Measurements from ENCODE around the gene SPRYD7. TPM values are rescaled to one million over a fixed set of nuclear protein-coding genes. Genes with fewer than 3 reads are reported as not detected.

Gene SPRYD7, protein sequence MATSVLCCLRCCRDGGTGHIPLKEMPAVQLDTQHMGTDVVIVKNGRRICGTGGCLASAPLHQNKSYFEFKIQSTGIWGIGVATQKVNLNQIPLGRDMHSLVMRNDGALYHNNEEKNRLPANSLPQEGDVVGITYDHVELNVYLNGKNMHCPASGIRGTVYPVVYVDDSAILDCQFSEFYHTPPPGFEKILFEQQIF
- polyA plus RNA-seq (2012; ENCODE audit: insufficient read depth, insufficient read length, low read depth), result 13.0 TPM

DNA sequence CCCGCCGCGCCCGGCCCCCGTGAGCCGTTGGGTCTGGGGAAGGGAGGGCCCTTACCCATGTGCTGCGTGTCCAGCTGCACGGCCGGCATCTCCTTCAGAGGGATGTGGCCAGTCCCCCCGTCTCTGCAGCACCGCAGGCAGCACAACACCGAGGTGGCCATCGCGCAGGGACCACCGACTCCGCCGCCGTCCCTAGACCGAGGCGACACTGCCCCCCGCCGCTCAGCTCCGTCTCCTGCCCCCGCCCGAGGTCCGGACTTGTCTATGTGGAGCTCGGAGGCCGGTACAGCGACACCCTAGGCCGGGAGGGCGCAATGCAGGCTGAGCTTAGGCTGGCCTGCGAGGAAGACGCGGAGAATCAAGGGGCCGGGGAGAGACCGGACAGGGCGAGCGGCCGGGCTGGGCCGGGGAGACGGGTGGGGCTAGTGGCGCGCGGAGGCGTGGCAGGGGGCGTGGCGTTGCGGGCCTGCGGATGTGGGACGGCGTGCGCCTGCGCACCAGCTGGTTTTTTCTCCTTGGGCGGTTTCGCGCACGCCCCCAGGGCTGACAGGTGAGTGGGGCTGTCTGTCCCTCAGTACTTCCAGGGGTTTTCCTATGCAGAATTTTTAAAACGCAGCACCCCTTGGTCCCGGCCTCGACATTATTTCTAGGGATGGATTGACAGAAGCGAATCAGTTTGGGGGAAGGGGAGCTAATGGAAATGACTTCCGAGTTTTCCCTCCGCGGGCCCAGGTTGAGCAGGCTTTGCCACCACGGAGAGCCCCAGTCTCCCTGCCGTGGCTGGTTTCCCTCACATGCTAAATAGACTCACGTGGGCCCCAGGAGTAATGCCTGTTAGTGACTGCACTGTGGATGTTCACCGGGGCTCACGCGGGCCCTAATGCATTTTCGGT, at the start of gene SPRYD7:
Gene SPRYD7 (minus strand): TSS at position 266 of the 893 bp plus-strand sequence. CDS start 105 bp downstream, at position 161.
- no peaks in the 10 kb centered on the region for H3K9me3 ChIP-seq
- H3K36me3 ChIP-seq, result no peaks in the 10 kb centered on the region
- peak; percentile 99 for DNase-seq
- H3K4me1 ChIP-seq, result 0 out of 2 replicates have a peak, but pooled peaks cover 3% of the 10 kb centered on the region
- TF ChIP-seq, protein P1, sequence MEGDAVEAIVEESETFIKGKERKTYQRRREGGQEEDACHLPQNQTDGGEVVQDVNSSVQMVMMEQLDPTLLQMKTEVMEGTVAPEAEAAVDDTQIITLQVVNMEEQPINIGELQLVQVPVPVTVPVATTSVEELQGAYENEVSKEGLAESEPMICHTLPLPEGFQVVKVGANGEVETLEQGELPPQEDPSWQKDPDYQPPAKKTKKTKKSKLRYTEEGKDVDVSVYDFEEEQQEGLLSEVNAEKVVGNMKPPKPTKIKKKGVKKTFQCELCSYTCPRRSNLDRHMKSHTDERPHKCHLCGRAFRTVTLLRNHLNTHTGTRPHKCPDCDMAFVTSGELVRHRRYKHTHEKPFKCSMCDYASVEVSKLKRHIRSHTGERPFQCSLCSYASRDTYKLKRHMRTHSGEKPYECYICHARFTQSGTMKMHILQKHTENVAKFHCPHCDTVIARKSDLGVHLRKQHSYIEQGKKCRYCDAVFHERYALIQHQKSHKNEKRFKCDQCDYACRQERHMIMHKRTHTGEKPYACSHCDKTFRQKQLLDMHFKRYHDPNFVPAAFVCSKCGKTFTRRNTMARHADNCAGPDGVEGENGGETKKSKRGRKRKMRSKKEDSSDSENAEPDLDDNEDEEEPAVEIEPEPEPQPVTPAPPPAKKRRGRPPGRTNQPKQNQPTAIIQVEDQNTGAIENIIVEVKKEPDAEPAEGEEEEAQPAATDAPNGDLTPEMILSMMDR (IDR thresholded peaks at IDR 0.05; ENCODE audit: low read depth, low read length), result peak; percentile 82
- peaks cover 6% of the 10 kb centered on the region for H3K27me3 ChIP-seq
- H3K4me3 ChIP-seq (ENCODE audit: low read depth, low read length), result peak within 1 kb of the TSS; percentile 92

DNA sequence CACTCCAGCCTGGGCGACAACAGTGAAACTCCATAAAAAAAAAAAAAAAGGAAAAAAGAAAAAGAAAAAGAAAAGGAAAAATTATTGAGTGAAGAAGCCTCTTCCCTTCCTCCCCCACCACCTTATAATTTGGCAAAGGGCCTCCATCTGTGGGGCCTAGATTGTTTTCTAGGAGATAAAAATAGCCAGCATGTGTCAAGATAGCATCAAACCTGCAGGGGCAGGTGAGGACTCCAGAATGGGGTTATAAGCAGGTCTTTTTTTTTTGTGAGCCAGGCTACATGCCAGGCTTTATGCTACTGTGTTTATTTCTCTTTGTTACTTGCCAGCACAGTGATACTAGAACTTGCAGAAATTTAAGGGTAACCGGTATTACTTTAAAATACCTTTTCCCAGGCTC, 49.0 kb upstream of the SPRYD7 start:
- DNase-seq, result no peak
- Histone ChIP-seq H3K36me3 (no peaks in the 10 kb centered on the region), H3K9me3 (no peaks in the 10 kb centered on the region), H3K27me3 (no peaks in the 10 kb centered on the region), H3K4me1 (no peaks in the 10 kb centered on the region), H3K4me3 (ENCODE audit: low read depth, low read length) (no peak overlapping the region)
- TF ChIP-seq, protein P1 (IDR thresholded peaks at IDR 0.05; ENCODE audit: low read depth, low read length), result no peak

DNA sequence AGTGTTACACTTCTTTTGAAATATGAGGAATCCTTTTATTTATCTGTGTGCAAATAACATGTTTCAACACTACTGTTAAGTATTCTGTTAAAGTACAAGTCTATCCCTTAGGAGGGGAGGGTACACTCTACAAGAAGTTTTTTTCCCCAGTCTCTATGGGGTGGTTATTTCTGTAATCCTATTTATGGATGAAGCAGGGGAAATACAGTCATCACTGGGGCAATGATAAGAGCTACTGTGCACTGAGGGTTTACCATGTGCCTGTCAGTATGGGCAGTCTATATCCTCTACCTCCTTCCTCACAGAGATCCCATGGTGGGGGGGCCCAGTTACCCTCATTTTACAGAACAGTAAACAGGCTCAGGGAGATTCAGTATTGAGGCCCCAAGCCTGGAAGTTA, 44.1 kb upstream of the SPRYD7 start:
- H3K9me3 ChIP-seq, result no peaks in the 10 kb centered on the region
- DNase-seq, result no peak
- TF ChIP-seq, protein P1 (IDR thresholded peaks at IDR 0.05; ENCODE audit: low read depth, low read length), result no peak
- H3K36me3 ChIP-seq, result no peaks in the 10 kb centered on the region
- H3K4me1 ChIP-seq, result no peaks in the 10 kb centered on the region
- no peaks in the 10 kb centered on the region for H3K27me3 ChIP-seq
- no peak overlapping the region for H3K4me3 ChIP-seq (ENCODE audit: low read depth, low read length)

DNA sequence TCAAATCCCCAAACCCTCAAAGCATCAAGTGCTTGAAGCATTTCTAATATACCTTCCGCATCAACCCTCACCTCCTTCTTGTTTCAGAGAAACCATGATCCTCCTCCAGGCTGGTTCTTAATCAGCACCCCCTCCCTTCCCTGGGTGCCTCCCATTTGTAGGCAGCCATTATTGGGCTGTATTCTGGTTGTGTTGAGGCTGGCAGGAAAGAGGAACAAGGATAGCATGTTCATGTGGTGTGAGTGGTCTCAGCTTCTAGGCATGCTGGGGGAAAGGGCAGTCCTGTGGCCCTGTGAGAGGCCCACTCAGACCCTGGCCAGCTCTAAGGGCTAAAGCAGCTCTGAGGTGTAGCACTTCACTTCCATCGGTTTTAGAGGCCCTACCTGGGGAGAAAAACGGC, 41.9 kb upstream of the SPRYD7 start:
- no peaks in the 10 kb centered on the region for H3K27me3 ChIP-seq
- H3K36me3 ChIP-seq, result no peaks in the 10 kb centered on the region
- DNase-seq, result no peak
- H3K4me1 ChIP-seq, result no peaks in the 10 kb centered on the region
- no peaks in the 10 kb centered on the region for H3K9me3 ChIP-seq
- H3K4me3 ChIP-seq (ENCODE audit: low read depth, low read length), result no peak overlapping the region
- TF ChIP-seq, protein P1 (IDR thresholded peaks at IDR 0.05; ENCODE audit: low read depth, low read length), result no peak

DNA sequence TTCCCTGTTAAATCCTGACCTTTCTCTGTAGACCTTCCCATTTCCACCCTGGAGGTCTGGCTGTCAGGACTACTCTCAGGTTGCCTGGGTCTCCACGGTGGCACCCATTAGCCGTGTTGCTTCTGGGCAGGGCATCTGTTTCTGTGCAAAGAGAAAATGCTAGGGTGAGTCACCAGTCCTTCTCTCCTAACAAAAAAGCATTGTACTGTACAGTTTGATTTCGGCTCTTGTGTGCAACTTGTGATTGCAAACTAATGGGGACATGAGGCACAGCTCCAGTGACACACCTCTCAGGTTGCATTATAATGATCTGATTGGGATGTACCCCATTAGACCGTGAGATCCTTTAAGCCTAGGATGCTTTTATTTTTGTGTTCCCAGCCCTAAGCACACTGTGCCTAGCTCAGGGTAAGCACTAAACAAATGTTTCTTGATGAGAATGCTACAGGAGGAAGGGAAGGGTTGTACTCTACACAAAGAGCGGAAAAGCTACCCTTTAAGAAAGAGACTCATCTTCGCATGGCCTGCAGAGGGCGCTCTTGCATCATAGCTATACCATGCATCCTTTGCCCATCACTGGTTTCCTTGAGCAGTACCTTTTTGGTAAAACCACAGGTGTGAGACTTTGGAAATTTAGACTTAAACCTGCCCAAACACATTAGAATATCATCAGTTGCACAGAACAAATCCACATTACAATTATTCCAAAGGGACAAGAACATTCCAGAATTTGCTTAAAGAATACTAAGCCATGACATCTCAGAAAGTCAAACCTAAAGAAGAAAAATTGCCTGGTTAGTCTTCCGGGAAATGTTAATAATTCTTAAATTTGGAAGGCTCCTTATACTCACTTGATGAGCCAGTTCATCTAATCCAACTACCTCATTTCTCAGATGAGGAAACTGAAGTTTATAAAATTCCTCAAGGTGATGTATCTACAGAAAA, 40.4 kb upstream of the SPRYD7 start:
- H3K9me3 ChIP-seq, result no peaks in the 10 kb centered on the region
- H3K4me3 ChIP-seq (ENCODE audit: low read depth, low read length), result no peak overlapping the region
- no peaks in the 10 kb centered on the region for H3K27me3 ChIP-seq
- H3K36me3 ChIP-seq, result no peaks in the 10 kb centered on the region
- no peaks in the 10 kb centered on the region for H3K4me1 ChIP-seq
- TF ChIP-seq, protein P1 (IDR thresholded peaks at IDR 0.05; ENCODE audit: low read depth, low read length), result peak; percentile 98
- peak; percentile 69 for DNase-seq
